Activated naive CD4-positive, alpha-beta T cell treated with anti-CD3 and anti-CD28 coated beads, Interleukin-2, amount 50 U/mL, for 72 hours (primary cell): ENCODE measurements around the gene FZD1. TPM values are rescaled to one million over a fixed set of nuclear protein-coding genes. Genes with fewer than 3 reads are reported as not detected.
"Not testable (repeated sequence)": the region's sequence is repeated elsewhere in the genome, so short reads cannot be mapped to it uniquely, and the experiment has no call there.

Experiments used
- ATAC-seq, 2 donors: fragments of 150-1000 bp; cut with Tn5 transposase; 2 replicates each; pipeline ENCODE4 v1.10.0; 2021; ENCODE audit warnings: mild to moderate bottlenecking in 2 of 2, moderate library complexity in 2 of 2
- DNase-seq, 2 donors: peaks; one replicate each; pipeline ENCODE4 v3.0.0; 2021 to 2022; ENCODE audit warnings: low spot score in 2 of 2
- H3K27ac Mint-ChIP-seq, 2 donors: one replicate each; pipeline ENCODE4 v1.8.0; 2022; ENCODE audit warnings: mild to moderate bottlenecking in 2 of 2, mixed read lengths in 2 of 2
- H3K36me3 Mint-ChIP-seq, 2 donors: one replicate each; pipeline ENCODE4 v1.8.0; 2022; ENCODE audit warnings: mixed read lengths in 2 of 2
- H3K9me3 Mint-ChIP-seq, 2 donors: one replicate each; pipeline ENCODE4 v1.8.0; 2022; ENCODE audit warnings: mixed read lengths in 2 of 2
- total RNA-seq, 2 donors: library from RNA; stranded (reverse); gene quantifications; one replicate each; pipeline ENCODE4 v1.2.3, GENCODE V29; 2022

FZD1 gene
- total RNA-seq, 2 donors from 2014 or later, result 0.52 to 2.3 TPM

GRCh38 chr7:91287371-91288084, 23.3 kb downstream of the FZD1 start:
- ATAC-seq (no peak), DNase-seq (no peak)
- H3K9me3 Mint-ChIP-seq, result no peaks in the 10 kb centered on the region
- H3K27ac Mint-ChIP-seq, result no peak overlapping the region
- H3K36me3 Mint-ChIP-seq, result no peaks in the 10 kb centered on the region

GRCh38 chr7:91288208-91288824, 24.1 kb downstream of the FZD1 start:
- Mint-ChIP-seq H3K27ac (no peak overlapping the region), H3K9me3 (no peaks in the 10 kb centered on the region), H3K36me3 (no peaks in the 10 kb centered on the region)
- peak in 1 of 2 donors; percentile 40 for ATAC-seq
- peak in 1 of 2 donors; percentile 43 for DNase-seq

- Mint-ChIP-seq H3K9me3 (no peaks in the 10 kb centered on the region), H3K36me3 (no peaks in the 10 kb centered on the region), H3K27ac (no peak overlapping the region)
- ATAC-seq (no peak), DNase-seq (no peak)
These were observed 25.5 kb downstream of the FZD1 start for GRCh38 chr7:91289633-91290254.

GRCh38 chr7:91291302-91291701, 27.1 kb downstream of the FZD1 start:
- H3K27ac Mint-ChIP-seq, result no peak overlapping the region
- DNase-seq, result no peak

GRCh38 chr7:91291902-91292301, 27.7 kb downstream of the FZD1 start:
- ATAC-seq (no peak), DNase-seq (no peak)
- H3K9me3 Mint-ChIP-seq, result no peaks in the 10 kb centered on the region
- H3K27ac Mint-ChIP-seq, result no peak overlapping the region
- H3K36me3 Mint-ChIP-seq, result no peaks in the 10 kb centered on the region

More at GRCh38 chr7:91291302-91291701, 27.1 kb downstream of the FZD1 start:
- Mint-ChIP-seq H3K36me3 (no peaks in the 10 kb centered on the region), H3K9me3 (no peaks in the 10 kb centered on the region)
- no peak for ATAC-seq

DNA sequence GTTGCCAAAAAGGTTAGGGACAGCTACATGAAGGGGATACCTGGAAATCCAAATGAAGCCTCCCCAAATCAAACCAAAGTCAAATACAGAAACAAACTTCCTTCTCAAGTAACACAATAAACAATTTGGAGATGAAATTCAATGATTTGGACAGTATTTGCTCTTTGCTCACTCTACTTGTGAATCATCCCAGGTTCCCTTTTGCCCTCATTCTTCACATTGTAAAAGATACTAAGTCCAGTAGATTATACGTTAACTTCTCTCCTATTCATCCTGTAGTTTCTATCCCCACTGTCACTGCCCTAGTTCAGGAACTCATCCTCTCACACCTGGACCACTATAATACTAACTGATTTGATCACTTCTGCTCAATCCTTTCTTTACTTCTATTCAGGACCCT, 28.3 kb downstream of the FZD1 start:
- Mint-ChIP-seq H3K36me3 (no peaks in the 10 kb centered on the region), H3K9me3 (no peaks in the 10 kb centered on the region), H3K27ac (no peak overlapping the region)
- ATAC-seq (no peak), DNase-seq (no peak)

DNA sequence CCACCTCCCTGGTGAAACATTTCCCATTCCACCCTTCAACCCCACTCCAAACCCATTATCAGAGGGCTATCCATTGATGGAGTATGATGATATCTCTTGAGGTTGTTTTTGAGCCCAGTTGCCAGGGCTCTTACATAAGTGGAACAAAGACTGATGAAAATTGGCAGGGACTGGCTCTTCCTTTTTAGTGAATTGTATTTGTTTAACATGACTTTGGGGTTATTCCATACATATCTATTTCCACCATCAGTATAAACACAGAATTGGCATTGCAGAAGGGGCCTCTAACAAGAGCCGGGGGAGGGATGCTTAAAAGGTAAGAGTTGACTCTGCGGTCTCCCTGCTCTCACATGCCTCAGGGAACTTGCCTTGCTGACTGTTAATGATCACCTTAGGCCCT, 28.9 kb downstream of the FZD1 start:
- no peak for DNase-seq
- ATAC-seq, result no peak
- Mint-ChIP-seq H3K27ac (no peak overlapping the region), H3K36me3 (no peaks in the 10 kb centered on the region), H3K9me3 (no peaks in the 10 kb centered on the region)

DNA sequence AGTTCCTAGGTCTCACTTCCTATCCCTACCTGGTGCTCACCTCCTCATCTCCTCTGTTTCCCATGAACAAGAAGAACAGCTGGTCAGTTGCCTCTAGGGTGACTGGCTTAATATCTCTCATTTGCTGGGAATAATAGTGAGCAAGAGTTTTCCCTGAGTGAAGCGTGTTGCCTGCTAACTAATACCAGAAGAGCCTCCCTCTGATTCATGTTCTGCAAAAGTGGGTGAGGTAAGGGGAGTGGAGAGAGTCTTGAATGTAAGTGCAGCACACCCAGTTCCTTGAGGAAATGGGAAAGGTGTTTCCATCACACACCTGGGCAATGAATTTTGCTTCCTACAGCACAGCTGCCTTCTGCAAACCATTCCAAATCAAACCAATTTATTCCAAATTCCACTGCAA, 29.6 kb downstream of the FZD1 start:
- DNase-seq (no peak), ATAC-seq (no peak)
- Mint-ChIP-seq H3K9me3 (no peaks in the 10 kb centered on the region), H3K27ac (no peak overlapping the region), H3K36me3 (no peaks in the 10 kb centered on the region)

DNA sequence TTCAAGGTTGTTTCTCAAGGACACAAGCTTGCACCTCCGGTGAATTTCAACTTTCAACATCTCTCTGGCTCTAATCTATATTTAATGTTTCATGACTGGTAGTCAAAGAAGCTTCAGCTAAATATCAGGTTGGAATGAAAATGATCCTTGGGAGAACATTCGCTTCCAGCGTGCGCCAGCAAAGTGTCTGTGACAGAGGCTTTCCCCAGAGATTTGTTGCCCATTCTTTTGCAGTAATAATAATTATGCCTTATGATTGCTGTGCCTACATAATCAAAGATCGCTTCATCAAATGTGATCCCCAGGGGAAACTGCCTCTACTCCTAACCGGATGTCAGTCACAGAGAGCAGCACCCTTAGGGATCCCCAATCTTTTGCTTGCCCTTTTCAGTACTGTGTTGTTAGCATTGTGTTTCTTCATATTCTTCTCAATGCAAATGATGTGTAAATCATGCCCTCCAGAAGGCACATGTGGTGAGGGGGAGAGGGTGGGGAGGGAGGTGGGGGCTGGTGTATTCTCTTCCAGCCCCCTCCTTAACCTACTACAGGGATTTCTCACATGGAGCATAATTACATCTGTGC, 30.5 kb downstream of the FZD1 start:
- H3K27ac Mint-ChIP-seq, result no peak overlapping the region

GRCh38 chr7:91295576-91295975, 31.3 kb downstream of the FZD1 start:
- H3K9me3 Mint-ChIP-seq, result no peaks in the 10 kb centered on the region
- no peak overlapping the region for H3K27ac Mint-ChIP-seq
- no peak for ATAC-seq
- H3K36me3 Mint-ChIP-seq, result no peaks in the 10 kb centered on the region
- no peak for DNase-seq

More for the DNA sequence above, 30.5 kb downstream of the FZD1 start:
- DNase-seq (no peak), ATAC-seq (no peak)
- Mint-ChIP-seq H3K36me3 (no peaks in the 10 kb centered on the region), H3K9me3 (no peaks in the 10 kb centered on the region)

DNA sequence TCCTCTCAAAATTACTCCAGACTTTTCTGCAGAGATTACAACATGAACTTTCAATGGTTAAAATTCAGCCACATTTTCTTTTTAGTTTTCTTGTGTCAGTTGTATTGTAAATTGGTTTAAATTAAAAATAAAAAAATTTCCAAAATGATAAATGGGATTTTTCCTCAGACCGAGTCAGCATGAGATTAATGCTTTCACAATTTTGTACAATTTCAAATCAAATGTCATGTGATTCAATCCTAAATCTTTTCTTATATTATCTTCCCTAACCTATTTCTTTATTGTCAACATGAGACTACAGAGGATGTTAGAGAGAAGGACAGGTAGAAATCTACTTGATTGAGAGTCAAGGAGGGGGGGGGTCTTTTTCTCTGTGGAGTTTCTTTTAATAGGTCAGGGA, 33.7 kb downstream of the FZD1 start:
- Mint-ChIP-seq H3K9me3 (no peaks in the 10 kb centered on the region), H3K36me3 (no peaks in the 10 kb centered on the region), H3K27ac (no peak overlapping the region)
- no peak for DNase-seq
- ATAC-seq, result no peak

DNA sequence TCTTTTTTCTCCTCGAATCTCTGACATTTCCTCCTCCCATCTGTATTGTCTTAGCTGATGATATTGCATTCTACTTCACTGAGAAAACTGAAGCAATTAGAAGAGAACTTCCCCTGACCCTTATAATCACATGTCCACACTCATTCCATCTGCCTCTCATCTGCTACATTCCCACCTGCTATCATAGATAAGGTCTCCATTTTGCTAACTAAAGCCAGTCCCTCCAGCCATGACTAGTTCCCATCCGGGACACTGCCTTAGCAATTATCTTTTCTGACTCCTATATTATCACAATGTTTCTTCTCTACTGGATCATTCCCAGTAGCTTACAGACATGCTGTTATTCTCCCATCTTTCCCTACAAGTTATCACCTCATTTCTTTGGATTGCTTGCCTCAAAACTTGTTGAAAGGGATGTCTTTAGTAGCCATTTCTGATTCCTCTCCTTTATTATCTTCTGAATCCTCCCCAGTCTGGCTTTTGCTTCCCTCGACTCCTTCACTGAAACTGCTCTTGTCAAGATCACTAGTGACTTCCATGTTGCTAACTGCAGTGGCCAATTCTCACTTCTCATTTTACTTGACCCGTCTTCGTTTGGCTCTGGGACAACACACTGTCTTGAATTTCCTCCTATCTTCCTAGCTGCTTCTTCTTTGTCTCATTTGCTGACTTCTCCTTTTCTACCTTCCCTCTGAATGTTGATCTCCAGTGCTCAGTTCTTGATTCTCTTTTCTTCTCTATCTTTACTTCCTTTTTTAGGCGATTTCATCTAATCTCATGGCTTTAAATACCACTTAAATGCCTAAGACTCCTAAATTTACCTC, 35.9 kb downstream of the FZD1 start:
- no peaks in the 10 kb centered on the region for H3K9me3 Mint-ChIP-seq
- ATAC-seq, result no peak

GRCh38 chr7:91302794-91303193, 38.6 kb downstream of the FZD1 start:
- Mint-ChIP-seq H3K36me3 (no peaks in the 10 kb centered on the region), H3K9me3 (no peaks in the 10 kb centered on the region), H3K27ac (no peak overlapping the region)
- ATAC-seq, result no peak
- DNase-seq, result no peak

More for the DNA sequence above, 35.9 kb downstream of the FZD1 start:
- H3K27ac Mint-ChIP-seq, result no peak overlapping the region
- H3K36me3 Mint-ChIP-seq, result no peaks in the 10 kb centered on the region
- no peak for DNase-seq

DNA sequence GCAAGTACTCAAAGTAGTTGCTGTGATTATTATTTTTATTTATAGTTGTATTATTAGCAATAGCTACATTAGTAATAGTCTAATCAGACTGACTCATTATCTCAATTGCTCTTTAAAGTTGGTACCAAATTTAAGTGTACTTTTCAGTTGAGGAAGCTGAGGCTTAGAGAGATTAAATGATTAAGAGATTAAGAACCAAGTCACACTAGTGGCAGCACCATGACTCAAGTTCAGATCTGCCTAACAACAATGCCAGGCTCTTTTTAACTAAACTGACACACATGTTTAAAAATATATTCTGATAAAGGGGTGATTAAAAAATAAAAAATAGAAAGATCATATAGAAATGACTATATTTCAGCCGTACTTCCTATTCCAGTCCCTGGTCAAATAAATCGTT, 42.0 kb downstream of the FZD1 start:
- DNase-seq (no peak), ATAC-seq (no peak)
- H3K9me3 Mint-ChIP-seq, result no peaks in the 10 kb centered on the region
- H3K36me3 Mint-ChIP-seq, result no peaks in the 10 kb centered on the region
- no peak overlapping the region for H3K27ac Mint-ChIP-seq

- DNase-seq (no peak), ATAC-seq (no peak)
- no peaks in the 10 kb centered on the region for H3K36me3 Mint-ChIP-seq
- H3K9me3 Mint-ChIP-seq, result no peaks in the 10 kb centered on the region
- no peak overlapping the region for H3K27ac Mint-ChIP-seq
These were observed 43.2 kb downstream of the FZD1 start for GRCh38 chr7:91307467-91307866.

GRCh38 chr7:91308191-91308590, 44.0 kb downstream of the FZD1 start:
- H3K27ac Mint-ChIP-seq, DNase-seq, ATAC-seq, H3K9me3 Mint-ChIP-seq, H3K36me3 Mint-ChIP-seq: not testable (repeated sequence)
